SK-N-MC (cell line): ENCODE results near the gene ASB3.

Experiments
- EZH2 ChIP-seq: fragments of 200-600 bp; sonication (generic); IDR thresholded peaks from one replicate; pipeline ENCODE4 v1.6.1; 2017; ENCODE audit warnings: antibody characterized with exemption
- POLR2AphosphoS5 ChIP-seq: IDR thresholded peaks from 2 replicates; pipeline ENCODE4 v1.6.1; 2012; ENCODE audit warnings: mild to moderate bottlenecking, low read depth, low read length, borderline replicate concordance

DNA sequence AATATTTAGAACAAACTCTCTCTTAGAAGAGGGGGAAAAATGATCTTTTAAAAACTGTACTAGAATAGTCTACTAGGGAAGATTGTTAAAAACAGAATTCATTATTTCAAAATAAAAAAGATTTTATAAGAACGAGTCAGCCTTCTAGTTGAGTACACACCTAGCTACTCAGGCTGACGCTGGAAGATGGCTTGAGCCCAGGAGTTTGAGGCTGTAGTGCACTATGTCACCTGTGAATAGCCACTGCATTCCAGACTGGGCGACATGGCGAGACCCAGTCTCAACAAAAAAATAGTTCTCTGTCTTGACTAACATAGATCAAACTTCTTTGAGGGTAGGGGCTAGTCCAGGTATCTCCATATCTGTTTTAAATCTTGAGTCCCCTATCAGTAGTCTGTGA, 34.0 kb upstream of the ASB3 start:
- TF ChIP-seq POLR2AphosphoS5 (no peak), EZH2 (no peak)
